Midbrain (tissue), 1 donor: Measurements from ENCODE around the gene EPHA8.

Experiments
- DNase-seq: peaks from one replicate; lab custom pipeline; 2025; lab: John Stamatoyannopoulos, UW

EPHA8 gene

GRCh38 chr1:22562584-22563583, at the start of gene EPHA8:
EPHA8 (plus strand) TSS chr1:22563489; CDS start chr1:22563636, 147 bp downstream.
- DNase-seq: no peak

DNA sequence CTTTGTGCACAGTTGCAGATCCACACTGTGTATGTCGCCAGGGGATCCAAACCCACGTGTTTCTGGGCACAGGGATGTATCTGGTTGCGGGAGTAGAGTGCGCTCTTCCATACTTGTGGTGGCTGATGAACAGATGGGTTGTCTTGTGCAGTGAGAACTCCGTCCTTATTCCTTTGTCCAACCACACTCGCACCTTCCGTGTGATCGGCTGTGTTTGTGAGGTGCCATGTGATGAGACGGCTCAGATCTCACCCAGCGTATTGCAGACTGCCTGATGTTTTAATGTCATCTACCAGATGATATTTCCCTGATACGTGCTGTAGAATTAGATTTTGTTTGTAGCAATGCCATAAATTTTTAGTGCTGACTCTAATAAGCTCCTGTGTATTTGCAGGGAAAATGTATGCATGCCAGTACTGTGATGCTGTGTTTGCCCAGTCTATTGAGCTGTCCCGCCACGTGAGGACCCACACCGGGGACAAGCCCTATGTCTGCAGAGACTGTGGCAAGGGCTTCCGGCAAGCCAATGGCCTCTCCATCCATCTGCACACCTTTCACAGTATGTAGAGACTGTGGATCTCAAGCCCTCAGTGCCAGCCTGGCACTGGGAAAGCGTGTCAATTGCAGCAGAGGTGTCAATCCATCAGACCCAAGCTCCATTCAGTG, 46.2 kb upstream of the EPHA8 start:
- no peak for DNase-seq

DNA sequence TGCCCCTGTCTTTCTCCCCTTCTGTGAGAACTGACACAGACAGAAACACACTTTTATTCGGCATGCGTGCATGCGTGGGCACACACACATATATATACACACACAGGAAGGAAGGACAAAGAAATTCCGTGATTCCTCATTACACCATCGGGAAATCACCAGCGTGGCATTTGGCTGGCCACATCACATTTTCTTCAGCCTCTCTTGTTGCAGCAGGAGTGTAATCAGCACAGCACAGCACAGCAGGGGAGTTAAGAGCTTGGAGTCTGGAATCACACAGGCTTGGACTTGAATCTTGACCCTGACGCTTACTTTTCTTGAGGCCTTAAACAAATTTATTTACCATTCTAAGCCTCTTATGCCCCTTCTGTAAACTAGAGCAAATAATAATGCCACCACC, 45.3 kb upstream of the EPHA8 start:
- no peak for DNase-seq

- no peak for DNase-seq
Observed at GRCh38 chr1:22518379-22518778, 44.9 kb upstream of the EPHA8 start.

- DNase-seq: no peak
Observed at GRCh38 chr1:22520871-22521270, 42.4 kb upstream of the EPHA8 start.

GRCh38 chr1:22521692-22522091, 41.6 kb upstream of the EPHA8 start:
- no peak for DNase-seq

DNA sequence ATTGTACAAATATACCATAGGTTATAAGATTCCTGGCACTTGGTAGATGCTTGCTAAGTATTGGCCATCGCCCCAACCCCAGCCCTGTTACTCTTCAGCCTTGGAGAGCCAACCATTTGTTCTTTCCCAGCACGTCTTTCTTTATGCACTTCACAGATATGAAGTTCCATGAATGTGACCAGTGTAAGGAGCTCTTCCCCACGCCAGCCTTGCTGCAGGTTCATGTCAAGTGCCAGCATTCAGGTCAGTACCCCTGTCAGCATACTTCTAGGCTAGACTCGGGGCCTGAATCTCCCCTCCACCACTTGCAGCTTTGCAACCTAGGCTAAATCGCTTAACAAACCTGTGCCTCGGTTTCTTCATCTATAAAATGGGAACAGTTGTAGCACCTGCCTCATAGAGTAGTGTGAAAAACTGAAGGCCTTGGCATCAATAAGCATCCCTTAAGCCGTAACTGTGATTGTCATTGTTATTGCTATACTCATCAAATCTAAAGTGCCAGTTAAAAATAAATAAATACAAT, 41.0 kb upstream of the EPHA8 start:
- no peak for DNase-seq

- no peak for DNase-seq
Observed at GRCh38 chr1:22524481-22524880, 38.8 kb upstream of the EPHA8 start.

GRCh38 chr1:22525211-22525610, 38.1 kb upstream of the EPHA8 start:
- no peak for DNase-seq

GRCh38 chr1:22525646-22526045, 37.6 kb upstream of the EPHA8 start:
- no peak for DNase-seq

- DNase-seq: no peak
Observed at GRCh38 chr1:22526098-22526497, 37.2 kb upstream of the EPHA8 start.

- DNase-seq: no peak
Observed at GRCh38 chr1:22526677-22527076, 36.6 kb upstream of the EPHA8 start.

DNA sequence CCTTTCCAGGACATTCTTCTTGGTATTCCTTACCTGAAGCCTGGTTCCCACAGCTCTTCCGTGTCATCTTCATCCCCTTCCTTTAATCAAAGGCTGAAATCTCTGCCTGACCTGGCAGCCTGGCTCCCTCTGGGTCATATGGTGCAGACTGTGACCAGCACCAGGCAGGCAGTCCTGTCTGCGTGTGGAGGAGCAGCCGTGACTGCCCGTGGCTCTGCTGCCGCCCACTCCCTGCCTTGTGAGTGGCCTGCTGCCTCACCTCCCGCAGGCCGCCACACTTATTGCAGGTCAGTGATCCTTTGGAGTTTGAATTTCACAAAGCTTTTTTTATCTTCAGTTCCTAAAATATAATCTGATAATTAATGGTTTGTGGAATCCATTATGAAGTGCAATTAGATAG, 36.2 kb upstream of the EPHA8 start:
- DNase-seq: no peak

- DNase-seq: peak; percentile 10
Observed at GRCh38 chr1:22527555-22528296, 35.6 kb upstream of the EPHA8 start.

DNA sequence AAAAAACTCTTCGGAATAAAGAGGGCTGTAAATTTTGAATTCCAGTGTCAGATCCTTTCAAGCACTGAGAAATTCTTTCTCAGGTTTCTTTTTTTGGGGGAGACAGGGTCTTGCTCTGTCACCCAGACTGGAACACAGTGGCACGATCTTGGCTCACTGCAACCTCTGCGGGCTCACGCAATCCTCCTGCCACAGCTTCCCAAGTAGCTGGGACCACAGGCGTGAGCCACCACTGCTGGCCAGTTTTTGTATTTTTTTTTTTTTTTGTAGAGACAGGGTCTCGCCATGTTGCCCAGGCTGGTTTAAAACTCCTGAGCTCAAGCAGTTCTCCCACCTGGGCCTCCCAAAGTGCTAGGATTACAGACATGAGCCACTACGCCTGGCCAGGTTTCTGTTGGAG, 34.8 kb upstream of the EPHA8 start:
- DNase-seq: no peak

DNA sequence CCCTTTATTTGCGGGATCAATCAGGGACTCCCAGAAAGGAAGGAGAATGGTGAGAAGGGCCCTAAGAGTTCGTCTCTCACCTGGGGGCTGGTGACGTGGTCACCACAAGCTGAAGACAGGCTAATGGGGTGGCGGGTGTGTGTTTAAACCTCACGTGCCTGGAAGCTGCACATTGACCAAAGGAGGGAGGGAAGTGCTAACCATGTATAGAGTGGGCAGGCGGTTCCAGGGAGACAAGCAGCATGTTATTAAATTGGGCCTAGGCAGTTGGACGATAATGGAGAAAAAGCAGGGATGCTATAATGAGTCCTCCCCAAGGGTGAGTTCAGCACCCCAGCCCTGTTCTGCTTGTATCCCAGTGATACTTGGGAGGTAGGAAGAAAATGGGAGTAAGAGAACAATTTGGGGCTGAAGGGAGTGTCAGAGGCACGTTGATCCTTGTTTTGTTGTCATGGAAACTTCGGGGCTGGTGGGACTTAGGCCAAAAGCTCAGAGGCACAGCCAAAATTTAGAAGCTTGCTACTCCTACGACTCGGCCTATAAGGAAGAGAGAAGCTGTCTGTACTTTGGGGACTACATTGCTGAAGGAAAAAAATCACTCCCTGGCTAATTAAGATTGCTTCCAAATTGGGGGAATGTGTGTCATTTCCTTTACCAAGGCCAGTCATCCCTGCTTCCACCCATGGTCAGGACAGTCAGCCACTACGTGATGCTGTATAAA, 33.2 kb upstream of the EPHA8 start:
- DNase-seq: no peak

DNA sequence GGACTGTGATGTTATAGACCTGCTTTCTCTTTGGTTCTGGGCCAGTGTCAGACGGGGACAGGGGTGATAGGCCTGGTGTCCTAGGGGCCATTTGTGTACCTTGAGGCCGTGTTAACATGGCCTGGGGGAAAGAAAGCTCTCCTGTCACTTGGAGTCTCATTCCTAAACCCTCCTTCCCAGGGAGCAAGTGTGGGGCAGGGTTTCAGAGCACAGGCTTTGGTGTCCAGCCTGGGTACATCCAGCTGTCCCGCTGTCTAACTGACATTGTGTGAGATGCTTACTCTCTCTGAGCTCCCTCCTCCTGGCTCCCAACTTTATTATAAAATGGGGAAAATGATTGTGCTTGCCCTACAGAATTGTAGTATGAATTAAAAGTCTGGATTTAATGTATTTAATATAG, 32.6 kb upstream of the EPHA8 start:
- no peak for DNase-seq

GRCh38 chr1:22531251-22531650, 32.0 kb upstream of the EPHA8 start:
- no peak for DNase-seq

DNA sequence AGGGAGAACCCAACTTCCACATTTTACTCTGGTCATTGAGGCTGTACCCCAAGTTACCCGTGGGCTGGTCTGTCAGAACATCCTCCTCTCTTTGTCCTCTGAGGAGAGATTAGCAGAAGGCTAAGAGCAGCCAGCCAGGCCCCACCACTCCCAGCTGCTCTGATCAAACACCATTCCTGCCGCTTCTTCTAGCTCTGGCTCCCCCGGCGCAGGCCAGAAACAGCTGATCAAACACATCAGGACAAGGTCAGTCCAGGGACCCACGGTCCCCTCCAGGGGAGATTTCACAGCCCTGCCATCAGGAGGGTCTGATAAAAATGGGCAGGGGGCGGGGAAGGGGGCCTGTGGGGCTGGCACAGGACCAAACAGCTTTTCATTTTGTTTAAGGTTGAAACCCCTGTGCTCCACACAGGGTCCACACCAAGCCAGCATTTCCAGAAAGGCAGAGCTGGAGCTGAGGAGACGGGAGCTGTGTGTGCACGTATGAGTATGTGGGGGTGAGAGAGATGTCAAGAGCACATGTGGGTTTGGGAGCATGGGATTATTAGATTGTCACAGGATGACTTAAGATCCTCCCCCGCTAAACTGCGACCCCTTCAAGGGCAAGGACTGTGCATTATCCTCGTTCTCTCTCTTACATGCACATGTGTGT, 29.9 kb upstream of the EPHA8 start:
- no peak for DNase-seq

DNA sequence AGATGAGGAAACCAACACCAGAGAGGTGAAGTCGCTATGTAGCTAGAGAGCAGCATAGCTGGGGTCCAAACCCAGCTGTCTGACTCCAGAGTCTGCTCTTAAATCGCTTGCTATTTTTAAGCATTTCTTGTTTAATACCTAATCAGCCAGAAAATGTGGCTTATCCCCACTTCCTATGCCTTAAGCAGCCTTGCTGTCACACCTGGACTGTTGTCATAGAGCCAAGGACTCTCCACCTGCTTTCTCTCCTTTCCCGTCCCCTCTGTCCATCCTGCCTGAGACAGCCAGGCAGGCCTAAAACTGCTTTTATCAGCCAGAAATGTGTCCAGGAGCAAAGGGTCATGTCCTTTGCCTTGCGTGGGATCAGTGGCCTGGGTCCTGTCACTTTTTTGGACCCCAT, 28.3 kb upstream of the EPHA8 start:
- no peak for DNase-seq

DNA sequence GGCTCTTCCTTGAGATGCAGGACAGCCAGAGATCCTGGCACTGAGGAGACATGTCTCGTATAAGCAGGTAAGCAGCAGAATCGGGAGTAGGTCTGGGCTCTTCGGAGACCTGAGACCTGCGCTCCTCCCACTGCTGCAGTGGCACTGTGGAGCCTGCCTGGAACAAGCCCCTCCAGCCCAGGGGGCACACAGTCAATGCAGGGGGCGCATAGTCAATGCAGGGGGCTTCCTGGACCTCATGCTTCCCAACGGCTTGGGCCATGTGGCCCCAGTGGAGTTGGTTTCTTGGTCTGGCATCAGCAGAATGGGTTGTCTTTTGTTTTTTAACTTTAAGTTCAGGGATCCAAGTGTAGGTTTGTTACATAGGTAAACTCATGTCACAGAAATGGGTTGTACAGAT, 27.9 kb upstream of the EPHA8 start:
- no peak for DNase-seq
